NK-92 treated with Interleukin-12 subunit alpha and Interleukin-12 subunit beta, amount 100 ng/mL, for 24 hours (cell line): ENCODE results near the gene CD72.
"Not testable (repeated sequence)": the region's sequence is repeated elsewhere in the genome, so short reads cannot be mapped to it uniquely, and the experiment has no call there.

ENCODE experiments used
- DNase-seq: peaks from one replicate; lab custom pipeline; 2025; lab: John Stamatoyannopoulos, UW

The CD72 gene

GRCh38 chr9:35649431-35650340 is 31.5 kb upstream of the CD72 start:
- DNase-seq = no peak

GRCh38 chr9:35646533-35647265 is 28.5 kb upstream of the CD72 start:
- peak; percentile 81 for DNase-seq

GRCh38 chr9:35646153-35646532 is 27.9 kb upstream of the CD72 start:
- no peak for DNase-seq

- not testable (repeated sequence) for DNase-seq
Measured at GRCh38 chr9:35645736-35646135, 27.5 kb upstream of the CD72 start.

GRCh38 chr9:35643046-35643445 is 24.8 kb upstream of the CD72 start:
- DNase-seq = no peak

- not testable (repeated sequence) for DNase-seq
Measured at GRCh38 chr9:35641478-35641877, 23.3 kb upstream of the CD72 start.

GRCh38 chr9:35640431-35640830 is 22.2 kb upstream of the CD72 start:
- DNase-seq = not testable (repeated sequence)

- no peak for DNase-seq
Measured at GRCh38 chr9:35639631-35640030, 21.4 kb upstream of the CD72 start.

GRCh38 chr9:35639225-35639624 is 21.0 kb upstream of the CD72 start:
- not testable (repeated sequence) for DNase-seq

- not testable (repeated sequence) for DNase-seq
Measured at GRCh38 chr9:35638751-35639150, 20.5 kb upstream of the CD72 start.

- not testable (repeated sequence) for DNase-seq
Measured at GRCh38 chr9:35637427-35637955, 19.3 kb upstream of the CD72 start.

- DNase-seq = not testable (repeated sequence)
Measured at GRCh38 chr9:35636877-35637246, 18.6 kb upstream of the CD72 start.

- DNase-seq = no peak
Measured at GRCh38 chr9:35636135-35636876, 18.1 kb upstream of the CD72 start.

- DNase-seq = no peak
Measured at GRCh38 chr9:35635730-35636129, 17.5 kb upstream of the CD72 start.

GRCh38 chr9:35629597-35629996 is 11.4 kb upstream of the CD72 start:
- no peak for DNase-seq

- DNase-seq = no peak
Measured at GRCh38 chr9:35628389-35628991, 10.3 kb upstream of the CD72 start.

GRCh38 chr9:35627575-35627974 is 9.4 kb upstream of the CD72 start:
- DNase-seq = no peak

- no peak for DNase-seq
Measured at GRCh38 chr9:35619800-35620158, 1.6 kb upstream of the CD72 start.

- DNase-seq = no peak
Measured at GRCh38 chr9:35618854-35619799, 914 bp upstream of the CD72 start.

- DNase-seq = no peak
Measured at GRCh38 chr9:35617548-35617947, 665 bp downstream of the CD72 start.
